ENCODE measurements around the gene FSHR. TPM values are rescaled to one million over a fixed set of nuclear protein-coding genes. Genes with fewer than 3 reads are reported as not detected.

The FSHR gene
- total and polyA plus RNA-seq, 7 donors, result not detected

GRCh38 chr2:49026706-49027105 lies 127.6 kb downstream of the FSHR start:
- no peaks in the 10 kb centered on the region for H3K4me1 ChIP-seq
- H3K9me3 ChIP-seq, result no peaks in the 10 kb centered on the region
- TF ChIP-seq CTCF (IDR thresholded peaks at IDR 0.05), result no peak
- no peak overlapping the region for H3K4me3 ChIP-seq
- 77 to 88% (median 85%) methylated on average over 4 of the region's 4 CpGs for WGBS, 3 donors
- no peak overlapping the region for H3K27ac ChIP-seq
- DNase-seq, result no peak
- H3K27me3 ChIP-seq (ENCODE audit: insufficient read depth in 3 of 3, low read length in 2 of 3), result no peaks in the 10 kb centered on the region
- intact Hi-C loops (cut with DNase I), result no loop called here
- no peaks in the 10 kb centered on the region for H3K36me3 ChIP-seq (ENCODE audit: insufficient read depth in 1 of 2, low read depth in 1 of 2)
- ATAC-seq, result no peak

- WGBS, 3 donors, result 57 to 67% (median 65%) methylated on average over 2 of the region's 2 CpGs
- Histone ChIP-seq H3K9me3 (no peaks in the 10 kb centered on the region), H3K4me3 (no peak overlapping the region), H3K27me3 (ENCODE audit: insufficient read depth in 3 of 3, low read length in 2 of 3) (no peaks in the 10 kb centered on the region), H3K4me1 (no peaks in the 10 kb centered on the region), H3K36me3 (ENCODE audit: insufficient read depth in 1 of 2, low read depth in 1 of 2) (no peaks in the 10 kb centered on the region), H3K27ac (no peak overlapping the region)
- DNase-seq (no peak), ATAC-seq (no peak)
- TF ChIP-seq CTCF (IDR thresholded peaks at IDR 0.05), result no peak
- intact Hi-C loops (cut with DNase I), result no loop called here
Measured at GRCh38 chr2:49021271-49021670, 133.0 kb downstream of the FSHR start.

- no peak for TF ChIP-seq CTCF (IDR thresholded peaks at IDR 0.05)
- WGBS, 3 donors, result 77 to 82% (median 81%) methylated on average over 3 of the region's 3 CpGs
Measured at GRCh38 chr2:49005261-49005660, 149.1 kb downstream of the FSHR start.

GRCh38 chr2:49004036-49004626 lies 150.2 kb downstream of the FSHR start:
- intact Hi-C loops (cut with DNase I), result no loop called here
- 28 to 33% (median 32%) methylated on average over 1 of the region's 1 CpG for WGBS, 3 donors
- Histone ChIP-seq H3K27ac (no peak overlapping the region), H3K4me1 (no peaks in the 10 kb centered on the region), H3K27me3 (ENCODE audit: insufficient read depth in 3 of 3, low read length in 2 of 3) (no peaks in the 10 kb centered on the region), H3K9me3 (no peaks in the 10 kb centered on the region), H3K4me3 (no peak overlapping the region), H3K36me3 (ENCODE audit: insufficient read depth in 1 of 2, low read depth in 1 of 2) (no peaks in the 10 kb centered on the region)
- ATAC-seq (no peak), DNase-seq (no peak)
- TF ChIP-seq CTCF (IDR thresholded peaks at IDR 0.05), result no peak

More at GRCh38 chr2:49005261-49005660, 149.1 kb downstream of the FSHR start:
- no peak overlapping the region for H3K27ac ChIP-seq
- ATAC-seq (no peak), DNase-seq (no peak)
- no peak overlapping the region for H3K4me3 ChIP-seq
- intact Hi-C loops (cut with DNase I), result no loop called here
- no peaks in the 10 kb centered on the region for H3K4me1 ChIP-seq
- no peaks in the 10 kb centered on the region for H3K27me3 ChIP-seq (ENCODE audit: insufficient read depth in 3 of 3, low read length in 2 of 3)
- H3K36me3 ChIP-seq (ENCODE audit: insufficient read depth in 1 of 2, low read depth in 1 of 2), result no peaks in the 10 kb centered on the region
- no peaks in the 10 kb centered on the region for H3K9me3 ChIP-seq

GRCh38 chr2:49003201-49003600 lies 151.1 kb downstream of the FSHR start:
- H3K27ac ChIP-seq, result no peak overlapping the region
- H3K4me3 ChIP-seq, result no peak overlapping the region
- no peaks in the 10 kb centered on the region for H3K36me3 ChIP-seq (ENCODE audit: insufficient read depth in 1 of 2, low read depth in 1 of 2)
- DNase-seq (no peak), ATAC-seq (no peak)
- intact Hi-C loops (cut with DNase I), result no loop called here
- H3K4me1 ChIP-seq, result no peaks in the 10 kb centered on the region
- H3K27me3 ChIP-seq (ENCODE audit: insufficient read depth in 3 of 3, low read length in 2 of 3), result no peaks in the 10 kb centered on the region
- H3K9me3 ChIP-seq, result no peaks in the 10 kb centered on the region
- no peak for TF ChIP-seq CTCF (IDR thresholded peaks at IDR 0.05)
- 38 to 41% (median 41%) methylated on average over 5 of the region's 5 CpGs for WGBS, 3 donors
